K562 (cell line): ENCODE measurements around the gene SLC6A4.

Experiments
- BCL6 ChIP-seq: fragments of 250-450 bp; sonication (Bioruptor Pico); IDR thresholded peaks from 2 replicates; pipeline ENCODE4 v1.4.0; 2020
- GABPB2 ChIP-seq: fragments of 250-450 bp; sonication (Bioruptor Pico); conservative IDR thresholded peaks from 2 replicates; pipeline ENCODE4 v1.5.1; 2021; ENCODE audit warnings: mild to moderate bottlenecking
- RCOR1 ChIP-seq, 2 experiments: IDR thresholded peaks; 2 replicates each; pipeline ENCODE4 v1.6.1; 2012; ENCODE audit warnings: low read depth in 2 of 2, low read length in 2 of 2, borderline replicate concordance in 1 of 2, improper control_type of control experiment in 1 of 2

GRCh38 chr17:30254150-30254549 is 18.7 kb upstream of the SLC6A4 start:
- TF ChIP-seq BCL6 (CRISPR knock-in tag) (no peak), GABPB2 (CRISPR knock-in tag) (no peak), RCOR1 (IDR thresholded peaks at IDR 0.05; ENCODE audit: borderline replicate concordance in 1 of 2, low read depth in 2 of 2, low read length in 2 of 2) (no peak)
